ENCODE measurements around the gene PTCD3.
A peak's percentile ranks its signal among the peaks of the same experiment; 100 is the strongest.

The PTCD3 gene

GRCh38 chr2:86105969-86106945 is at the start of gene PTCD3:
Gene PTCD3 (plus strand): TSS chr2:86106235. CDS start chr2:86106248, 13 bp downstream.
- peak; percentile 69 for DNase-seq (ENCODE audit: low read depth)

DNA sequence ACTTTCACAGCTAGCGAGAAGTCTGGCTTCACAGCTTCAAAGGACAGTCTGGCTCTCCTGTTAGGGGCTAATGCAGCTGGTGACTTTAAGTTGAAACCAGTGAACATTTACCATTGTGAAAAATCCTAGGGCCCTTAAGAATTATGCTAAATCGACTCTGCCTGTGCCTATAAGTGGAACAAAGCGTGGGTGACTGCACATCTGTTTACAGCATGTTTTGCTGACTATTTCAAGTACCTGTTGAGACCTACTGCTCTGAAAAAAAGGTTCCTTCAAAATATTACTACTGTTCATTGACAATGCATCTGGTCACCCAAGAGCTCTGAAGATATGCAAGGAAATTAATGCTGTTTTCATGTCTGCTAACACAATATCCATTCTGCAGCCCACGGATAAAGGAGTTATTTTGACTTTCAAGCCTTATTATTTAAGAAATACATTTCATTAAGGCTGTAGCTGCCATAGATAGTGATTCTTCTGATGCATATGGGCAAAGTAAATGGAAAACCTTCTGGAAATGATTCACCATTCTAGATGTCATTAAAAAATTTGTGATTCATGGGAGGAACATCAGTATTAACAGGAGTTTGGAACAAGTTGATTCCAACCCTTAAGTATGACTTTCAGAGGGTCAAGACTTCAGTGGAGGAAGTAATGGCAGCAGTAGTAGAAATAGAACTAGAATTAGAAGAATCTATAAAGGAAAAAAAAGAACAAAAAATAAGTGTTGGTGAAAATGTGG is 49.3 kb upstream of the PTCD3 start:
- DNase-seq (ENCODE audit: low read depth) = no peak

DNA sequence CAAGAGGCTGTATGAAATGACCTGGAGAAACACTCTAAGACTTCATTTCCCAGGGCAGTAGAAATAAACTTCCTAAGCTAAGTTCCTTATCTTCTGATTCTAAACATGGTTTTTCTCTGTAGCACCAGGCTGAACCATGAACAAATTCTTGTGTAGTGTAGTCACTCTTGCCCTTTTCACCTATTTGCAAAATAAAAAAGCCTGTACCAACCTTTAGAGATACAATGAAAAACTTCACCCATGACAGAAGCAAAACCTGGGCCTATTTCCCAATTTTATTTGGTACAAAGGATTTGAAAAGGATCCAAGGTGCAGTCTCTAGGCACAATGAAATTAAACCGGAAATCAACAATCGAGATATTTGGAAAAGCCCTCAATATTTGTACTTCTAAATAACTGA is 44.0 kb upstream of the PTCD3 start:
- no peak for DNase-seq (ENCODE audit: low read depth)

DNA sequence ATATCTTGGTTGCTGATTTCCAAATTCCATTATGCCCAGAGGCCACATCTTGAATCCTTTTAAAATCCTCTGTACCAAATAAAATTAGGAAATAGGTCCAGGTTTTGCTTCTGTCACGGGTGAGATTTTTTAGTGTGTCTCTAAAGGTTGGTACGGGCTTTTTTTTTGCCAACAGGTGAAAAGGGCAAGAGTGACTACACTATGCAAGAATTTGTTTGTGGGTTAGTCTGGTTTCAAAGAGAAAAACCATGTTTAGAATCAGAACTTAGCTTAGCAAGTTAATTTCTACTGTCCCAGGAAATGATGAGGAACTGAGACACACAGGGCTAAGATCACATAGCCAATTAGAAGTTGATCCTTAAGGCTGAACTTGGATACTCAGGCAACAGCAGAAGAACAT is 42.0 kb upstream of the PTCD3 start:
- DNase-seq (ENCODE audit: low read depth) = no peak

- no peak for DNase-seq (ENCODE audit: low read depth)
Observed at GRCh38 chr2:86065512-86065911, 40.5 kb upstream of the PTCD3 start.

DNA sequence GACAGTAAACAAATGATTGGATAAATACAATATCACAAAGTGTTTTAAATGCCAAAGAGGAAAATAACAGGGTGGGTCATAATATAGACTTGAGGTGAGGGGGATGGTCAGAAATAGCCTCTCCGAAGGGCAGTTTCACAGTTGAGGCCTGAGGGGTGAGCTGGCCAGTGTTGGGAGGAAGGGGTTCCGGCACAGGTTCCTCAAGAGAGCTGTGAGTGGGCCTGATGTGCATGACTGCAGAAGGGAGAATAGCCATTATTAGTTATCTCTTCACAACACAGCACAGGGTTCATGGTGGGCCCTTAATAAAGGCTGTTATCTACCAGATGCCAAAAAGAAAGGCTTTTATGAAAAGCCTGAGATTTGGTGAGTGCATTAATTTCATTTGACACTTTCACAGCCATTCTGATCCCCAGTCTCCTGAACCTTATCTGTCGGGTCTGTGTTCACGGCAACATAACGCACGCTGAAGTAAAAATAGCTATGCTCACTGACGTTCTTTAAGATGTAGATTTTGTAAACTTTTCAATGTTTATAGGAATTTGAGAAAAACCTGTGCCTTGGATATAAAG is 39.9 kb upstream of the PTCD3 start:
- DNase-seq (ENCODE audit: low read depth) = no peak

DNA sequence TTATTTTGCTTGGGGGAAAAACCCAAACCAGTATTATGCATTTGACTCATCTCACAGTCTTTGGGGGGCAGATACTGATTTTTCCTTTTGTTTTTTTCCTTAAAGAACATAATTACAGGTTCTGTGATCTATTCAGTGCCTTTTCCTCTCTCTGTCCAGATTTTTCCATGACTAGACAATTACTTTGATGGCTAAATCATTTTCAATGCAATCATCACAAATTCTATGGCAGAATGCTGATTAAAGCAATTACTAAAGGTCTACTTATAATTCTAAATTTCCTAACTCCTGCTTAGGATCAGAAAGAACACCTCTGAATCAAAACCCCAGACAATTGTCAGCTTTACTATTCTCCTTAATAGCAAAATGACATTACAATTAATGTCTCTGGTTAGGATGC is 39.1 kb upstream of the PTCD3 start:
- DNase-seq (ENCODE audit: low read depth) = no peak

- DNase-seq (ENCODE audit: low read depth) = no peak
Observed at GRCh38 chr2:86068136-86068588, 37.9 kb upstream of the PTCD3 start.

DNA sequence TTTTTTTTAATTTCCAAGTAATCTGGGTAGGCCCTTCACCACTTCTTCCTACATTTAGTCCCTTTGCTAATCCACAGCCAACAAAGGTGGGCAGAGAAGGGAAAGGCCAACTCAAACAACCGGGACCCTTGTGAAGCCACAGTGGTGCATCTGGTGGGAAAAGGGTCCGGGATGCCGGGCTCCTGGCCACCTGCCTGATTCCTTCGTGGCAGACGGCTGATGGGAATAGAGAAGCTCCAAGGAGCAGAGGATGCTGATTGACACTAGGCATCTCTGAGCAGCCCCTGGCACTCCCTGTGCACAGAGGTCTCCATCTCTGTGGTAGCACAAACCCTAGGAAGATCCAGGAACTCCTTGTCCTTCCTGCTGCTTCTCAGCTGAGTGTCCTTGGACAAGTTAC is 37.4 kb upstream of the PTCD3 start:
- no peak for DNase-seq (ENCODE audit: low read depth)

GRCh38 chr2:86069091-86069685 is 36.8 kb upstream of the PTCD3 start:
- DNase-seq (ENCODE audit: low read depth) = no peak

DNA sequence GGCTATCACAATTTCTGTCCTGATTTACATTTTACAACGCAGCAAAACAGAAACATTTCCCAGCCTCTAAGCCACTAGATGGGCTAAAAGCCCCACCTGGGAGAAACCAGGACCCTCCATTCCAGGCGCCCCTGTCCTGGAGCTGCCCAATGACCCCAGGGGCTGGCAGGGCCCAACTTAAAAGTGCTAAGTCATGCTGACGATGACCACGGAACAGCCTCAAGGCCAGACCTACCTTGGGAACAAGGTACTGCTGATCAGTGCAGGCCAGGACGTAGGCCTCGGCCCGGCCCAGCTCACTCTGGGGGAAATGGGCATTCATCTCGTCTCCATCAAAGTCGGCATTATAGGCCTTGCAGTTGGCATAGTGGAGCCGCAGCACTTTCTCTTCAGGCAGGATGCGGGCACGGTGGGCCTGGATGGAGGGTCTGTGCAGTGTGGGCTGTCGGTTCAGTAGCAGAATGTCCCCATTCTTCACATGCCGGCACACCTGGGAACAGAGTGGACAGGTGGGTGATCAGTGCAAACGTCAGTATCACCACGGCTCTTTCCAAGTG is 36.2 kb upstream of the PTCD3 start:
- no peak for DNase-seq (ENCODE audit: low read depth)

DNA sequence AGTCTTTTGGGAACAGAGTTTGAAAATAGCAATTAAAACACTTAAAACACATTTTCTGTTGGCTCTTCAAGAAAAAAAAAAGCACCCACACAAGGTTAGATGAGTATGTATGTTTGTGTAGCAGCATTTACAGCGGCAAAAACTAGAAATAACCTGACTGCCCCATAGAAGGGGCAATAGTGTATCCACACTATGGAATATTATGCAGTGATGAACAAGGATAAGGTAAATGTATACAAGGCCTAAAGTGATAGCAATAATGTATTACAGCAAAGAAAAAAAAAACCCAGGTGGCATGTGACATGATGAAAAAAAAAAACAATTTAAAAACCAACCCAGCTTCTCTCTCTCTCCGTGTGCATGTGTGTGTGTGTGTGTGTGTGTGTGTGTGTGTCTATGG is 35.2 kb upstream of the PTCD3 start:
- DNase-seq (ENCODE audit: low read depth) = no peak

- no peak for DNase-seq (ENCODE audit: low read depth)
Observed at GRCh38 chr2:86072271-86072858, 33.7 kb upstream of the PTCD3 start.

GRCh38 chr2:86073225-86073624 is 32.8 kb upstream of the PTCD3 start:
- no peak for DNase-seq (ENCODE audit: low read depth)

DNA sequence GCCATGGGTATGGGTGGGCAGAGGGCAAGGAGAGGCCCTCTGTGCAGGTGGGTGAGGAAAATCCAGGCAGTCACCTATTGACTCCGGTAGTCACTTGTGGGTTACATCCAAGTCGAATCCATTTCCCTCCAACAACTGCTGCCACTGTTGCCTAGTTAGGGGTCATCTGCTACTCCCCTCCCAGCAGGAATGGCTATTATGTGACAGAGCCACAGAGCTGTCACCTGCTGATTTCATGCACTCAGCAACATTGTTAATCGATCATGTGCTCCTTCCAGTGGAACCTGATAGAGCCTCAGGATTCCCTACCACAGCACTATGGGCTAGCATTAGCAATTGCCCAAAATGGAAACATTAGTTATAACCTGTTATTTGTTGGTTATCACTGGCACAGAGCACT is 31.8 kb upstream of the PTCD3 start:
- DNase-seq (ENCODE audit: low read depth) = no peak

- DNase-seq (ENCODE audit: low read depth) = no peak
Observed at GRCh38 chr2:86074811-86075210, 31.2 kb upstream of the PTCD3 start.

DNA sequence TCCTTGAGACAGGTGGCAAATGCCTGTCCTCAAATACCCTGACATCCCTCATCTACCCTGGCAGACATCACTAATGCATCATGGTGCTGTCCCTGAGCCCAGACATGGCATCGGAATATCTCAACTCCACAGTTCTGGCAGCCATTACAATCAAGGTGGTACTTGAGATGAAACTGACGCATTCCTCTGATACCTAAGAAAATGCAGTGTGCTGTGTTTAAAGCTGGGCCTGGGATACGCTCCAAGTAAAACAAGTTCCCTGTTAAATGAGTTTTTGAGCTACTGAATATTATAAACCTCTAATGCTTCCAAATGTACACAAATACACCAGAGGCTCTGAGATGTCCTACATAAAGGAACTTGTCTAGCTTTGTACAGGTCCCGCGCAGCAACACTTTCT is 30.1 kb upstream of the PTCD3 start:
- no peak for DNase-seq (ENCODE audit: low read depth)

DNA sequence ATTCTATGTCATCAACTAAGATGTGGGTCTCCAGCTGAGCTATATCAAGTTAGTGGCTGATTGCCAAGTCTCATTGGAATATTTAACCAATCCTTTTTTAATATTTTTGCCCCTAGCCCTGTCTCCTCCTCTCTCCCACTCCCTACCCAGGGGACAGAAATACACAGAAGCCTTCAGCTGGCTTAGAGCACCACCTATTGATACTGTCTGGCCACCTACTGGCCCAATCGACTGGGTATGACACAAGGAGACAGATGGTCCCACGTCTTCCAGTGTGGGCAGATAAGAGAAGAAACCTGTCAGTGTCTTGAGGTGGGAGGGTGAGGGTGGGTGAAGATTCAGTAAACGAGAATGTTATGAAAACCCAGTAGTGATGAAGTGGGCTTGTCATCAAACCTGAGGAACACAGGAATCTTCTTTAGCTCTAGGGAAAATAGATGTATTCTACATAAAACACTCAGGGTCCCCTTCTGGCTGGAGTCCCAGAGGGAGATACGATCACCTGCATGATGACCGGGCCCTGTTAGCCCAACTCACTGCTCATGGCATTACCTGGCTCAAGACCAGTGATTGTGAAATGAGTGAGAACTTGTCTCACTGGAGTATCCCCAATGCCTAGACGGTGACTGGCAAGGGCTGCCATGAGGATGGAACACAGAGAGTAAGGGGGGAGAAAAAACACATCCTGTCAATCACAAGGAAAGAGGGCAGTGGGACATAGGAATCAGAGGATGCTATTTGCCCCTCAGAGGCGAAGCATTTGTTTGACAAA is 27.1 kb upstream of the PTCD3 start:
- no peak for DNase-seq (ENCODE audit: low read depth)

GRCh38 chr2:86079981-86080911 is 25.8 kb upstream of the PTCD3 start:
- no peak for DNase-seq (ENCODE audit: low read depth)

GRCh38 chr2:86081724-86082123 is 24.3 kb upstream of the PTCD3 start:
- DNase-seq (ENCODE audit: low read depth) = no peak
